HepG2 (cell line): ENCODE data around the gene CTDSP2.
"Not testable (repeated sequence)": the region's sequence is repeated elsewhere in the genome, so short reads cannot be mapped to it uniquely, and the experiment has no call there.

Experiments
- FOXC1 ChIP-seq: sonication (generic); formaldehyde crosslinking; IDR thresholded peaks from 2 replicates; pipeline ENCODE4 v1.8.0; 2022; ENCODE audit warnings: mild to moderate bottlenecking, missing genetic modification reagents, borderline replicate concordance
- FOXK2 ChIP-seq: fragments of 450-650 bp; IDR thresholded peaks from 2 replicates; pipeline ENCODE4 v1.6.1; 2016
- GABPA ChIP-seq, 2 experiments: IDR thresholded peaks; 2 replicates each; pipeline ENCODE4 v1.6.1; 2011 to 2016; ENCODE audit warnings: low read depth in 2 of 2, low read length in 1 of 2, missing biosample characterization in 1 of 2, missing genetic modification characterization in 1 of 2
- NCOA1 ChIP-seq: sonication (generic); formaldehyde crosslinking; IDR thresholded peaks from 2 replicates; pipeline ENCODE4 v1.9.0; 2021; ENCODE audit warnings: missing genetic modification reagents
- NR2C2 ChIP-seq: sonication (generic); formaldehyde crosslinking; IDR thresholded peaks from 2 replicates; pipeline ENCODE4 v1.4.0; 2020; ENCODE audit warnings: missing genetic modification reagents, mild to moderate bottlenecking, moderate library complexity, borderline replicate concordance
- TF ChIP-seq, protein P1 (sequence below): sonication (generic); formaldehyde crosslinking; IDR thresholded peaks from 2 replicates; pipeline ENCODE4 v1.8.1; 2023; ENCODE audit warnings: missing genetic modification reagents, inconsistent platforms, borderline replicate concordance
- TF ChIP-seq, protein P2 (sequence below), 2 experiments: IDR thresholded peaks; 2 replicates each; pipeline ENCODE4 v1.6.1; 2011 to 2012; ENCODE audit warnings: low read length in 2 of 2, borderline replicate concordance in 1 of 2, low read depth in 1 of 2, mild to moderate bottlenecking in 1 of 2, moderate library complexity in 1 of 2

DNA sequence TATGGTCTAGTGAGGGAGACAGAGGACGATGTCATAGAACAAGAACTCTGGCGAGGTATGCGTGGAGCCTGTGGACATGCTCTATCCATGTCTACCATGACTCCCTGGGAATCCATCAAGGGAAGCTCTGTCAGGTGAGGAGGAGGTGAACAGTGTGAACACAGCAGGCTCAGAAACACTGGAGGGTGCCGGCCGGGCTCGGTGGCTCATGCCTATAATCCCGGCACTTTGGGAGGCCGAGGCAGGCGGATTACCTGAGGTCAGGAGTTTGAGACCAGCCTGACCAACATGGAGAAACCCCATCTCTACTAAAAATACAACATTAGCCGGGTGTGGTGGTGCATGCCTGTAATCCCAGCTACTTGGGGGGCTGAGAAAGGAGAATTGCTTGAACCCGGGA is 71.9 kb downstream of the CTDSP2 start:
- TF ChIP-seq FOXC1 (CRISPR knock-in tag); NCOA1 (CRISPR knock-in tag); GABPA (IDR thresholded peaks at IDR 0.05; ENCODE audit: low read depth, low read length); GABPA (CRISPR knock-in tag; IDR thresholded peaks at IDR 0.05; ENCODE audit: low read depth); FOXK2; NR2C2 (CRISPR knock-in tag): not testable (repeated sequence)
- TF ChIP-seq, protein P1, sequence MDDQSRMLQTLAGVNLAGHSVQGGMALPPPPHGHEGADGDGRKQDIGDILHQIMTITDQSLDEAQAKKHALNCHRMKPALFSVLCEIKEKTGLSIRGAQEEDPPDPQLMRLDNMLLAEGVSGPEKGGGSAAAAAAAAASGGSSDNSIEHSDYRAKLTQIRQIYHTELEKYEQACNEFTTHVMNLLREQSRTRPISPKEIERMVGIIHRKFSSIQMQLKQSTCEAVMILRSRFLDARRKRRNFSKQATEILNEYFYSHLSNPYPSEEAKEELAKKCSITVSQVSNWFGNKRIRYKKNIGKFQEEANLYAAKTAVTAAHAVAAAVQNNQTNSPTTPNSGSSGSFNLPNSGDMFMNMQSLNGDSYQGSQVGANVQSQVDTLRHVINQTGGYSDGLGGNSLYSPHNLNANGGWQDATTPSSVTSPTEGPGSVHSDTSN (CRISPR knock-in tag): not testable (repeated sequence)
- TF ChIP-seq, protein P2, sequence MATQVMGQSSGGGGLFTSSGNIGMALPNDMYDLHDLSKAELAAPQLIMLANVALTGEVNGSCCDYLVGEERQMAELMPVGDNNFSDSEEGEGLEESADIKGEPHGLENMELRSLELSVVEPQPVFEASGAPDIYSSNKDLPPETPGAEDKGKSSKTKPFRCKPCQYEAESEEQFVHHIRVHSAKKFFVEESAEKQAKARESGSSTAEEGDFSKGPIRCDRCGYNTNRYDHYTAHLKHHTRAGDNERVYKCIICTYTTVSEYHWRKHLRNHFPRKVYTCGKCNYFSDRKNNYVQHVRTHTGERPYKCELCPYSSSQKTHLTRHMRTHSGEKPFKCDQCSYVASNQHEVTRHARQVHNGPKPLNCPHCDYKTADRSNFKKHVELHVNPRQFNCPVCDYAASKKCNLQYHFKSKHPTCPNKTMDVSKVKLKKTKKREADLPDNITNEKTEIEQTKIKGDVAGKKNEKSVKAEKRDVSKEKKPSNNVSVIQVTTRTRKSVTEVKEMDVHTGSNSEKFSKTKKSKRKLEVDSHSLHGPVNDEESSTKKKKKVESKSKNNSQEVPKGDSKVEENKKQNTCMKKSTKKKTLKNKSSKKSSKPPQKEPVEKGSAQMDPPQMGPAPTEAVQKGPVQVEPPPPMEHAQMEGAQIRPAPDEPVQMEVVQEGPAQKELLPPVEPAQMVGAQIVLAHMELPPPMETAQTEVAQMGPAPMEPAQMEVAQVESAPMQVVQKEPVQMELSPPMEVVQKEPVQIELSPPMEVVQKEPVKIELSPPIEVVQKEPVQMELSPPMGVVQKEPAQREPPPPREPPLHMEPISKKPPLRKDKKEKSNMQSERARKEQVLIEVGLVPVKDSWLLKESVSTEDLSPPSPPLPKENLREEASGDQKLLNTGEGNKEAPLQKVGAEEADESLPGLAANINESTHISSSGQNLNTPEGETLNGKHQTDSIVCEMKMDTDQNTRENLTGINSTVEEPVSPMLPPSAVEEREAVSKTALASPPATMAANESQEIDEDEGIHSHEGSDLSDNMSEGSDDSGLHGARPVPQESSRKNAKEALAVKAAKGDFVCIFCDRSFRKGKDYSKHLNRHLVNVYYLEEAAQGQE (IDR thresholded peaks at IDR 0.05; ENCODE audit: borderline replicate concordance in 1 of 2, low read depth in 1 of 2, low read length in 2 of 2): not testable (repeated sequence)
